Measurements from ENCODE around the gene KCNQ1.

KCNQ1 gene

DNA sequence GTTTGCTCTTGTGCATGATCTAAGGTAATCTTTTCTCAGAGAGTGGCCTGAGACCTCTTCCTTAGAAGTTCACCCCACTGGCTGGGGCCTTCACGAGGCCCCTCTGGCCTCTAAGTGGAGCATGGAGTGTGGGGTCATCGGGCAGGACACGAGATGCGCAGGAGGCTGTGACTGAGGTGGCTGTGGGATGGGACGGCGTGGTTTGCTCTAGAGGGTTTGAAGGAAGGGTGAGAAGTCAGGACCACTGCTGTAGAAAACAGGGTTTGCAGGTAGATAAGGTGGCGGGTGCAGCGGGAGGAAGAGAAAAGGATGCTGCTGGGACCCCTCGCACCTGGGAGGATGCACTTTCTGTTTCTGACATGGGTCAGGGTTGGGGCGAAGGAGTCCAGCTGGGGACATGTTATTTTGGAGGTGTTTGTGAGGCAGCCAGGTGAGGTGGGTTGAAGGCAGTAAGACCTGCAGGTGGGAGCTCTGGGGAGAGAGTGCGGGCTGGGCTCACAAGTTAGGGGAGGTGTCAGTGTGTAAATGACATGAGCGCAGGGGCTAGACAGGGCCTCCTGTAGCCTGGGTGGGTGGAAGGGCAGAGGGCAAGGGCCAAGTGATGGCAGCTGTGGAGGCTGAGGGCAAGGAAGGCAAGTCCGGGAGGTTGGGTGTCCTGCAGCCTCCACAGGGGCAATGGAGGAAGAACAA, 62.5 kb downstream of the KCNQ1 start:
- no peak overlapping the region for H3K4me3 ChIP-seq
- no peak overlapping the region for H3K27ac ChIP-seq
- no peak overlapping the region for H3K9ac ChIP-seq
- no peak for TF ChIP-seq Cebpa-rat (IDR thresholded peaks at IDR 0.05)
- H3K4me1 ChIP-seq, result peaks cover 42% of the 10 kb centered on the region
- peaks cover 39% of the 10 kb centered on the region for H4K20me1 ChIP-seq
- H3K9me3 ChIP-seq, result peaks cover 5% of the 10 kb centered on the region
- no peaks in the 10 kb centered on the region for H3K36me3 ChIP-seq
- H3K4me2 ChIP-seq, result no peak overlapping the region
- H3K27me3 ChIP-seq, result no peaks in the 10 kb centered on the region

DNA sequence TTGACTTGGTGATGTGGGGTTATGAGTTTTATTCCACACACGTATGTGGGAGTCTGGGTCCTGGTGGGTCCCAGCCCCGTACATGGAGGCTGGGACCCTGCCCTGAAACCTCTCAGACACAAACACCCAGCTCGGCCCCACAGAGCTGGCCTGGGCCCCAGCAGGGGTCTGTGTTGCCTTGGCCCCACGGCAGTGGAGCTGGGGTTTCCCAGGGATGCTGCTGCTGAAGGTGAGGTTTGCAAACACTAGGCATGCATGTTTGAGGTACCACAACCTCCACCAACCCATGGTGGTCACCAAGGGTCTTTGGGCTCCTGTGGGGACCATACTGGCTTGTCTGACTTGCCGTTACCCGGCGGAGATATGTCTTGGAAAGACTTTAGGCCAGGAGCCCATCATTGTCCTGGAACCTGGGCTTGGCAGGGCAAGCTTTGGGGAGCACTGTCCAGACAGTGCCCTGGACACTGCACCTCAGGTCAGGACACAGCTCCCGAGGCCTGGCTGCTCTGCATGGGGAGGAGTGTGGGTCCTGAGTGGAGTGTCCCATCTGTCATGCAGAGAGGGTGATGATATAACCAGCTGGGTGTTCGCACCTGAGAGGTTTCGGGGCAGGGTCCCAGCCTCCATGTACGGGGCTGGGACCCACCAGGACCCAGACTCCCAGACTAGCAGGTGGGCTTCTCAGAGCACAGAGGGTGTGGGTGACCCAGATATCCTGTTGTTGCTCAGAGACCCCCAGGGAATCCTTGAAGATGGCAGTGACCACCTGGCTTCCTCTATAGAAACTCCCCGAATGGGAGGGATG, 63.3 kb downstream of the KCNQ1 start:
- no peaks in the 10 kb centered on the region for H3K36me3 ChIP-seq
- H3K27me3 ChIP-seq, result no peaks in the 10 kb centered on the region
- H3K4me1 ChIP-seq, result peaks cover 50% of the 10 kb centered on the region
- H3K9ac ChIP-seq, result no peak overlapping the region
- H3K4me3 ChIP-seq, result no peak overlapping the region
- peak overlapping the region; percentile 85 for H3K4me2 ChIP-seq
- no peaks in the 10 kb centered on the region for H3K9me3 ChIP-seq
- no peak for TF ChIP-seq Cebpa-rat (IDR thresholded peaks at IDR 0.05)
- H3K27ac ChIP-seq, result no peak overlapping the region
- H4K20me1 ChIP-seq, result peaks cover 47% of the 10 kb centered on the region

DNA sequence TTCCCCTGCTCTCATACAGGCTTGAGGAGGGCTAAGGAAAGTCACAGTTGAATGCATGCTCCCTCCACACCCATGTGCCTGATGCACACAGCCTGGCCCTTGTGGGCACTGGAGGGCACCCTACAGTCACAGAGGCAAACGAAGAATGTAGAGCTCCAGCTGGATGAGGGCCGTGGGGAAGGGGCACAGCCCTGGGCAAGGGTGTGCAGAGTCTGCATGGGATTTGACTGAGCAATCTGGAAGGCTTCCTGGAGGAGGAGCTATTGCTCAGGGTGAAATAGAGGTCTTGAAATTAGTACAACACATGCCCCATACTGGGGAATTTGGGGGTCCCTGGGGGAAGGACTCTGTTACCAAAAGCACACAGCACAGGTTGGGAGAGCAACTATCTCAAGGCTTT, 64.0 kb downstream of the KCNQ1 start:
- peak overlapping the region; percentile 85 for H3K4me2 ChIP-seq
- TF ChIP-seq Cebpa-rat (IDR thresholded peaks at IDR 0.05), result no peak
- H3K36me3 ChIP-seq, result no peaks in the 10 kb centered on the region
- no peaks in the 10 kb centered on the region for H3K27me3 ChIP-seq
- peaks cover 52% of the 10 kb centered on the region for H4K20me1 ChIP-seq
- H3K27ac ChIP-seq, result no peak overlapping the region
- H3K4me3 ChIP-seq, result no peak overlapping the region
- H3K9me3 ChIP-seq, result no peaks in the 10 kb centered on the region
- no peak overlapping the region for H3K9ac ChIP-seq
- H3K4me1 ChIP-seq, result peaks cover 55% of the 10 kb centered on the region

DNA sequence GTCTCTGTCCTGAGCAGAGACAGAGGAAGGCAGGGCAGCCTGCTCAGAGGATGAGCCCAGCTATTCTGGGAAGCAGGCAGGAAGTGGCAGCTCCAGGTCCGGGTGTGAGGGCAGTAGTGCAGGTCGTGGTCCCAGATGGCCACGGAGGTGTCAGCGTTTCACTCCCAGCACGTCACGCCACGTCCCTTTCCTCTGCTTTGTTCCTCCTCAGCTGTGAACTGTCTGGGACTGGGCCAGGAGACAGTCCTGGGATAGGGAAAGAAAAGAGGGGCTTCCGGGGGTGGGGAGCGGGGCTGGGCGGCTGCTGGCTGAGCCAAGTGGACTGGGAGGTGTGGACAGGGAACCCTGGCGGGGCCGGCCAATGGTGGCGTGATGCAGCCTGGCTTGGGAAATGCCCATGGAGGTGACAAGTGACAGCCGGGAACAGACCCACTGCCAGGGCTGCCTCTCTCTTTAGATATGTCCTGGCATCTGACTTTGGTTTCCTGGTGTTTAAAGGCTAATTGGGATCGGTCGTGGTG, 64.7 kb downstream of the KCNQ1 start:
- TF ChIP-seq Cebpa-rat (IDR thresholded peaks at IDR 0.05), result no peak
- Histone ChIP-seq H3K9ac (no peak overlapping the region), H3K36me3 (no peaks in the 10 kb centered on the region), H3K4me1 (peaks cover 55% of the 10 kb centered on the region), H3K27ac (peak overlapping the region; percentile 14), H3K9me3 (no peaks in the 10 kb centered on the region), H3K27me3 (no peaks in the 10 kb centered on the region), H4K20me1 (peaks cover 59% of the 10 kb centered on the region), H3K4me2 (peak overlapping the region; percentile 85), H3K4me3 (no peak overlapping the region)

DNA sequence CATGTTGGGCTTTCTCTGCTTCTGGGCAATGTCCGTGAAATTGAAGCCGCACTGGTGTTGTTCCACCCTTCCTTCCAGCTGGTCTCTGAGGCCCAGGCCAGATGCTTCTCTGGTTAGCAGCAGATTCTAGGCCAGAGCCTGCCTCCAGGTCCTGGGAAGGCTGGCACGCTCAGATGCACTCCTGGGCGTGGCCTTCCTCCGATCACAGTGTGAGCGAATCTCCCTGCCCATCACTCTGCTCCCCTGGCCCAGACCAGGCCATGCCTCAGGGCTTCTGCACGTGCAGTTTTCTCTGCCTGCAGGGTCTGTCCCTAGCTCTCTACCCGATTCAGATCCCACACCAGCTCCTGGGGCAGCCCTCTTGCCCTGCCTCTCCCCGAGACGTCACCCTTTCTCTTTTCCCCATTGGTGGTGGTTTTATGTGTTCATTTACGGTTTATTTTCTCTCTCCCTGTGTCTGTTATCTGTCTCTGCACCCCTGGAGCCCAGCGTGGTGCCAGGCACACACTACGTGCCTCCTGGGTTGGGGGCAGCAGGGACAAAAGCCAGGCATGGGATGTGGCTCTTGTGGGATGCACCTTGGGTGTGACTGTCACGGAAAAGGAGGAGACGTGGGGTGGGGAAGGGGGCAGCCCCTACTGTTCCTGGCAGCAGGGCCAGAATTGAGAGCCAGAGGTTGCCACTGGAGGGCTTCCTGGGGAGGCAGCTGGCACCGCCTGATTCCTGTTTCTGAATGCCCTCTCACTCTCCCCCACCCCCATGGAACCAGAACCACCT, 66.0 kb downstream of the KCNQ1 start:
- no peak for TF ChIP-seq Cebpa-rat (IDR thresholded peaks at IDR 0.05)
- Histone ChIP-seq H3K4me1 (peaks cover 55% of the 10 kb centered on the region), H3K27ac (peak overlapping the region; percentile 68), H3K4me3 (peak overlapping the region; percentile 14; the same call in 1 of the 2 replicates), H3K9me3 (no peaks in the 10 kb centered on the region), H4K20me1 (peaks cover 59% of the 10 kb centered on the region), H3K36me3 (no peaks in the 10 kb centered on the region), H3K27me3 (no peaks in the 10 kb centered on the region), H3K9ac (peak overlapping the region; percentile 30; the same call in 1 of the 2 replicates), H3K4me2 (peak overlapping the region; percentile 85)

DNA sequence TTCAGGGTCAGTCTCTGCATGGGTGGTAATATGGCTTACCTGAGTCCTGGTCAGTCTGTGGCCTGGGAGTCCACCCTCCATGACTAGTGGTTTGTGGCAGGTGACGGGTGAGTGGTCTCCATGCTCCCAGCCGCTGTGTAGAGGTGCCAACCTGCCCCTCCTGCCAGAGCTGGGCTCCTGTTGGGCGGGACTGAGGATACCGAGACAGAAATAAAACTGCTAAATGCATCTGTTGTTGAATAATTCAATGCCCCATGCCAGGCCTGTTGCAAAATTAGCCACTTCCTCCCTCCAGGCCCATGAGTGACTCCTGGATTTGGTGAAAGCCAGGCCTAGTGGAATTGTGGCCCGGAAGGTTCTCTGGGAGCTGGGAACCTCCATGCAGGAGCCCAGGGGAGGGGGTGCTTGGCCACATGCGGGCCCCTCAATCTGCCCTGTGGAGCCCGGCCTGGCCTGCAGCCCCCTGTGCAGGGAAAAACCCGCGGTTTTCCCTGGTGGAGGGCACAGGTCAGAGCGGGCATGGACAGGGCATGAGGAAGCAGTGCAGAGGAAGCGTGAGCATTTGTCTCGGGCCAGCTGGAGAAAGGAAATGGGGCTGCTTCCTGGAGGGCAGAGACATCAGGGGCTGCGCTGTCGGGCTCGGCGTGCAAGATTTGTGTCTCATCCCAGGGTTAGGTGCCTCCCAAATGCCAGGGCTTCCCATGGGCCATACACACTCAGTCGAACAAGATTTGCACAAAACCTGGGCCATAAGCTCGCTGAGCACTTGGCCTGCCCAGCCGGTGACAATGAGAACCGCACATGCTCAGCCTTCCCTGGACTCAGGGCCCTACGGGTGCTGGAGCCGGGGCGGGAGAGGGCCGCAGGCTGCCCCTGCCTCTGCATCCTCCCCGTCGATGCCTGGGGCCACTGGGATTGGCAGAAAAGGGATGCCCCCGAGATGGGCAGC, 66.9 kb downstream of the KCNQ1 start:
- Histone ChIP-seq H4K20me1 (peaks cover 59% of the 10 kb centered on the region), H3K9me3 (no peaks in the 10 kb centered on the region), H3K27ac (peak overlapping the region; percentile 68), H3K4me1 (peaks cover 55% of the 10 kb centered on the region), H3K4me3 (peak overlapping the region; percentile 14; the same call in 1 of the 2 replicates), H3K27me3 (no peaks in the 10 kb centered on the region), H3K4me2 (peak overlapping the region; percentile 85), H3K9ac (peak overlapping the region; percentile 30; the same call in 1 of the 2 replicates), H3K36me3 (no peaks in the 10 kb centered on the region)
- no peak for TF ChIP-seq Cebpa-rat (IDR thresholded peaks at IDR 0.05)

DNA sequence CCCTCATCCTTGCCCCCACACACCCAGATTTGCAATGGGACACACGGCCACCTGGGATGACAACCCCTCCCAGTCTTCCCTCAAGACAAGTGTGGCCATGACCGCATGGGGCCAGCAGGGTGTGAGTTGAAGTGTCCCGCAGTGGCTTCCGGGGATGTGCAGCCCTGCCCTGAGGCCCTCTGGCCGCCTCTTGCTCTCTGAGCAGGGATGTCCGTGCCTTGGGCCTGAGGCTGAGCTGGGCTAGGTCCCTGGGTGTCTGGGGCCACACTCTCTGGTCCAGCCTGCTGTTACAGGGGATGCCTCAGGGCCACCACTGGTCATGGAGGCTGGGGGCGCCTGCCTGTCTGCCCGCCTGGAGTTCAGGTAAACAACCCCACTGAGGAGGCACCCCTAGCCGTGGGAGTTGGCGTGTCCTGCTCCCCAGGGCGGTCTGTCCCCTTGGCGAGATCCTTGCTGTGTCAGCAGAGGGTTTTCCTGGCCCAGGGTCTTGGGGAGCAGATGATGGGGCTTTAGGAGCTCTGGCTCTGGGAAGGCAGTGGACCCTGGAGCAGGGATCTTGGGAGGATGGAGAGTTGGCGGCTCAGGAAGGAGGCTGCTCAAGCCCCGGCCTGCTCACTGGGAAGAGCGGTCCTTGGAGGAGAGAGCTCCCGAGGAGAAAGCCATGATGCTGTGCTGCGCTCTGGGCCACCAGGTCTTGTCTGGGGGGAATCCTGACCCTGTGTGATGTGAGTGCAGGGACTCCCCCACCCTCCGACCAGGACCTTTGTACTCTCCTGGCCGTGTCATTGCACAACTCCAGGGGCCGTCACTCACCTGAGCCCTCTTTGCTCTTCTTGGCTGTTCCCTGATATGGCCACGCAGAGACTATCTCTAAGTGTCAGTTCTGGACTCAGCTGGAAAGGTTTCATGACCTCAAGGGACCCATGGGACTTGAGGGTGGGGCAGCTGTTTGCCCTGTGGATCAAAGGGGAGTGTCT, 67.9 kb downstream of the KCNQ1 start:
- H3K4me3 ChIP-seq, result no peak overlapping the region
- H3K4me1 ChIP-seq, result peaks cover 55% of the 10 kb centered on the region
- no peak for TF ChIP-seq Cebpa-rat (IDR thresholded peaks at IDR 0.05)
- H3K4me2 ChIP-seq, result peak overlapping the region; percentile 85
- no peaks in the 10 kb centered on the region for H3K9me3 ChIP-seq
- no peak overlapping the region for H3K9ac ChIP-seq
- H4K20me1 ChIP-seq, result peaks cover 53% of the 10 kb centered on the region
- H3K36me3 ChIP-seq, result no peaks in the 10 kb centered on the region
- H3K27ac ChIP-seq, result peak overlapping the region; percentile 68; the same call in 1 of the 2 replicates
- no peaks in the 10 kb centered on the region for H3K27me3 ChIP-seq

DNA sequence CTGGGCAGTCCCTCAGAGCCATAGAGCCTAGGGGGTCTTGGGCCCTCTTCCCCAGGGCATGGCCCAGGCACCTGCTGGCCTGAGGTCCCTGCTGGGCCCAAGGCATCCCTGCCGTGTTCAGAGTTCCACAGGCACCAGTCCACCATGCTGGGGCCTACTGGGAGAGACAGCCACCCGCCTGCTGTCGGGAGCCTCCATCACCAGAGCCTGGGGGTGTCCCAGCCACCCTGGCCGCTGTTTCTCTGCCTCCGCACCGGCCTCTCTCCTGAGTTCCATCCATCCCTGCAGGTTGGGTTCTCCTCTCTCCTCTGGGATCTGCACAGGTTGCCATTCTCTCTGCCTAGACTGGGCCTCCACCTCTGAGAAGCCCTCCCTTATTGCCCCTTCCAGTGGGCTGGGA, 68.6 kb downstream of the KCNQ1 start:
- Histone ChIP-seq H4K20me1 (peaks cover 46% of the 10 kb centered on the region), H3K27ac (no peak overlapping the region), H3K36me3 (no peaks in the 10 kb centered on the region), H3K9me3 (no peaks in the 10 kb centered on the region), H3K4me2 (peak overlapping the region; percentile 85), H3K4me1 (peaks cover 52% of the 10 kb centered on the region), H3K9ac (no peak overlapping the region), H3K4me3 (no peak overlapping the region), H3K27me3 (no peaks in the 10 kb centered on the region)
- no peak for TF ChIP-seq Cebpa-rat (IDR thresholded peaks at IDR 0.05)

All from BLaER1 (cell line).